PC-3 (cell line): ENCODE data around the gene PRRG3. TPM values are rescaled to one million over a fixed set of nuclear protein-coding genes. Genes with fewer than 3 reads are reported as not detected.

Experiments used
- ATAC-seq: fragments of 200-7000 bp; cut with Tn5 transposase; 2 replicates; pipeline ENCODE4 v1.9.1; 2020; ENCODE audit warnings: mild to moderate bottlenecking, moderate library complexity
- BruUV-seq: library from RNA; stranded (reverse); fragments of 400-500 nt; replicated peaks from 2 replicates; lab custom pipeline; 2021; lab: Mats Ljungman, UMichigan
- CTCF ChIA-PET: fragments of 300-600 bp; sonication (Branson Sonifier 250); formaldehyde crosslinking; loops from one replicate; lab custom pipeline; 2022; ENCODE audit warnings: antibody characterized with exemption; lab: Charles Lee
- POLR2A ChIA-PET: fragments of 300-600 bp; sonication (Branson Sonifier 250); formaldehyde crosslinking; loops from one replicate; lab custom pipeline; 2022; ENCODE audit warnings: antibody characterized with exemption; ENCODE audit not compliant: unreplicated experiment; lab: Charles Lee
- DNase-seq: peaks from one replicate; pipeline ENCODE4 v3.0.0-alpha.2; 2015
- H2AFZ ChIP-seq: fragments of 300-600 bp; sonication (generic); 2 replicates; pipeline ENCODE4 v1.6.0; 2016; ENCODE audit warnings: antibody characterized with exemption, low read length
- H3F3A ChIP-seq: fragments of 300-600 bp; sonication (generic); one replicate; pipeline ENCODE4 v1.6.0; 2017; ENCODE audit warnings: antibody characterized with exemption, low read length, control low read depth, mild to moderate bottlenecking; ENCODE audit not compliant: unreplicated experiment
- H3K27ac ChIP-seq: fragments of 300-600 bp; sonication (generic); 2 replicates; pipeline ENCODE4 v1.5.1; 2016; ENCODE audit warnings: mild to moderate bottlenecking, low read length
- H3K27me3 ChIP-seq: fragments of 300-600 bp; sonication (generic); 2 replicates; pipeline ENCODE4 v1.6.1; 2016; ENCODE audit warnings: low read length, mixed read lengths
- H3K36me3 ChIP-seq: fragments of 300-600 bp; sonication (generic); 2 replicates; pipeline ENCODE4 v1.6.1; 2016; ENCODE audit warnings: low read depth, mixed run types, low read length, mixed read lengths
- H3K4me1 ChIP-seq: fragments of 300-600 bp; sonication (generic); 2 replicates; pipeline ENCODE4 v1.5.1; 2016; ENCODE audit warnings: low read length; ENCODE audit not compliant: insufficient read depth
- H3K4me2 ChIP-seq: fragments of 300-600 bp; sonication (generic); 2 replicates; pipeline ENCODE4 v1.6.0; 2016; ENCODE audit warnings: low read length
- H3K4me3 ChIP-seq: fragments of 300-600 bp; sonication (generic); 2 replicates; pipeline ENCODE4 v1.5.1; 2016; ENCODE audit warnings: mild to moderate bottlenecking, low read length, mixed read lengths
- H3K79me2 ChIP-seq: fragments of 300-600 bp; sonication (generic); 2 replicates; pipeline ENCODE4 v1.6.1; 2017; ENCODE audit warnings: low read length, mixed read lengths
- H3K9ac ChIP-seq: fragments of 300-600 bp; sonication (generic); 2 replicates; pipeline ENCODE4 v1.6.0; 2016; ENCODE audit warnings: mild to moderate bottlenecking, low read length
- H3K9me2 ChIP-seq: fragments of 300-600 bp; sonication (generic); replicated peaks from 2 replicates; pipeline ENCODE4 v1.6.1; 2016; ENCODE audit warnings: mixed run types, low read length, mixed read lengths
- H3K9me3 ChIP-seq: fragments of 300-600 bp; sonication (generic); 2 replicates; pipeline ENCODE4 v1.6.1; 2016; ENCODE audit warnings: low read length, mixed read lengths
- H4K20me1 ChIP-seq: fragments of 300-600 bp; sonication (generic); 2 replicates; pipeline ENCODE4 v1.6.1; 2016; ENCODE audit warnings: low read length, mixed read lengths
- CTCF ChIP-seq: fragments of 300-600 bp; sonication (generic); conservative IDR thresholded peaks from 2 replicates; pipeline ENCODE4 v1.5.1; 2017; ENCODE audit warnings: antibody characterized with exemption, low read depth, mild to moderate bottlenecking, low read length
- EZH2 ChIP-seq: fragments of 300-600 bp; sonication (generic); IDR thresholded peaks from one replicate; pipeline ENCODE4 v1.6.1; 2017; ENCODE audit warnings: antibody characterized with exemption, mild to moderate bottlenecking, low read length; ENCODE audit not compliant: unreplicated experiment
- EZH2phosphoT487 ChIP-seq: fragments of 300-600 bp; sonication (generic); IDR thresholded peaks from 2 replicates; pipeline ENCODE4 v1.6.1; 2018; ENCODE audit warnings: mild to moderate bottlenecking, antibody characterized with exemption, low read length, borderline replicate concordance
- intact Hi-C: fragments of 100-400 bp; cut with micrococcal nuclease; formaldehyde crosslinking; loops from 2 replicates; pipeline ENCODE4 v1.9.0; 2023
- total RNA-seq: library from RNA; depleted of rRNA; stranded (reverse); fragments of >200 nt; gene quantifications from 2 replicates; pipeline ENCODE4 v1.2.3, GENCODE V29; 2014

Gene PRRG3
- total RNA-seq, 1 experiment from 2014 or later: not detected

GRCh38 chrX:151676196-151676595 lies 19.1 kb upstream of the PRRG3 start:
- H2AFZ ChIP-seq: no peak overlapping the region
- CTCF ChIA-PET: no interaction called here
- no peak overlapping the region for H3K27ac ChIP-seq
- no peaks in the 10 kb centered on the region for H3K4me1 ChIP-seq
- H3K36me3 ChIP-seq: no peaks in the 10 kb centered on the region
- H3K4me2 ChIP-seq: no peak overlapping the region
- H3K79me2 ChIP-seq: no peaks in the 10 kb centered on the region
- intact Hi-C loops: loop anchor here (5.0 kb wide), 1 partner anchor 169 kb away; no protein-coding TSS in a partner anchor
- no peak overlapping the region for H3K4me3 ChIP-seq
- H3K27me3 ChIP-seq: no peaks in the 10 kb centered on the region
- no peaks in the 10 kb centered on the region for H3K9me2 ChIP-seq
- ATAC-seq (no peak), DNase-seq (no peak)
- H3K9me3 ChIP-seq: no peaks in the 10 kb centered on the region
- BruUV-seq: no TSS peak
- POLR2A ChIA-PET: no interaction called here
- no peaks in the 10 kb centered on the region for H3F3A ChIP-seq
- H4K20me1 ChIP-seq: no peaks in the 10 kb centered on the region
- no peak overlapping the region for H3K9ac ChIP-seq
- no peak for TF ChIP-seq CTCF
- no peak for TF ChIP-seq EZH2phosphoT487
- no peak for TF ChIP-seq EZH2

GRCh38 chrX:151679798-151680402 lies 15.4 kb upstream of the PRRG3 start:
- Histone ChIP-seq H3K27ac (no peak overlapping the region), H3K9me3 (no peaks in the 10 kb centered on the region), H3F3A (no peaks in the 10 kb centered on the region), H3K4me1 (no peaks in the 10 kb centered on the region), H3K79me2 (no peaks in the 10 kb centered on the region), H3K4me3 (no peak overlapping the region), H3K36me3 (no peaks in the 10 kb centered on the region), H4K20me1 (no peaks in the 10 kb centered on the region), H3K9me2 (no peaks in the 10 kb centered on the region), H3K9ac (no peak overlapping the region), H2AFZ (no peak overlapping the region), H3K4me2 (no peak overlapping the region), H3K27me3 (no peaks in the 10 kb centered on the region)
- ChIA-PET POLR2A (no interaction called here), CTCF (no interaction called here)
- intact Hi-C loops: loop anchor here (5.0 kb wide), 1 partner anchor 173 kb away; no protein-coding TSS in a partner anchor
- BruUV-seq: no TSS peak
- no peak for TF ChIP-seq CTCF
- no peak for TF ChIP-seq EZH2
- TF ChIP-seq EZH2phosphoT487: no peak
- ATAC-seq: no peak
- DNase-seq: no peak

GRCh38 chrX:151680805-151681204 lies 14.5 kb upstream of the PRRG3 start:
- Histone ChIP-seq H3K4me1 (no peaks in the 10 kb centered on the region), H3K36me3 (no peaks in the 10 kb centered on the region), H3K27me3 (no peaks in the 10 kb centered on the region), H2AFZ (no peak overlapping the region), H3K9me3 (no peaks in the 10 kb centered on the region), H3K79me2 (no peaks in the 10 kb centered on the region), H3K4me3 (no peak overlapping the region), H3K27ac (no peak overlapping the region), H3K9me2 (no peaks in the 10 kb centered on the region), H4K20me1 (no peaks in the 10 kb centered on the region), H3K9ac (no peak overlapping the region), H3F3A (no peaks in the 10 kb centered on the region), H3K4me2 (no peak overlapping the region)
- DNase-seq: peak; percentile 68
- BruUV-seq: no TSS peak
- ChIA-PET POLR2A (no interaction called here), CTCF (no interaction called here)
- intact Hi-C loops: no loop called here
- ATAC-seq: peak; percentile 45; the same call in 1 of the 2 replicates
- TF ChIP-seq CTCF (peak; percentile 61), EZH2phosphoT487 (no peak), EZH2 (no peak)
